ENCODE results near the gene IRX4.

DNA sequence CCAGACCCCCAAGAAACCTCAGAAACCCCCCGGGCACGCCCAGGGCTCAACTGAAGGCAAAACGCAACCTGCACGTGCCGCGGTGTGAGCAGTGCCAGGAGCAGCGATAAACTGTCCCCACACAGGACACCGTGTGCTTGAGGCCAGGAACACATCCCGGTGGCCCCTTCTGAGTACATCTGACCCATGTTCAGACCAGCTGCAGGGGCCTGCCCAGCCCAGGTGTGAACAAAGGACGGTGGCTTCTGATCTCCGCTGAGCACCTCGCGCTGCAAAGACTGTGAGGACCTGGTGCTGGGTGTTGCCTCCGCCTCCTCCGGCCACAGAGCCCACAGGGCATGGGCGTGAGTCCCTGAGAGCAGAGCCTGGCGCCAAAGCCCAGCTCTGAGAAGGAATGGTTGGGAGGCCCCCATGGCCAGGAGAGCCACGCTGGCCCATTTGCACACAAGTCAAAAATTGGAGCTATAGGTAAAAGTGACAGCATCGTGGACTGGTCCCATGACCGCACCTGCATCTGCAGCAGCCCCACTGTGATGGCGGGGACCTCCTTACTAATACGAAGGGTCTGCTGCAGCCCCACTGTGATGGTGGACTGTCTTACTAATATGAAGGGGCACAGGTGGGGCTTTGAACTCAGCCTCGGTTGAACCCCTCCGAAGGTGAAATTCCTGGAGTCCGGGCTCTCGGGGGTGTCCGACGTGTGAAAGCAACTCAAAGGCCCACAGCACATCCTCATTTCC is 50.0 kb downstream of the IRX4 start:
- TF ChIP-seq, protein P1, sequence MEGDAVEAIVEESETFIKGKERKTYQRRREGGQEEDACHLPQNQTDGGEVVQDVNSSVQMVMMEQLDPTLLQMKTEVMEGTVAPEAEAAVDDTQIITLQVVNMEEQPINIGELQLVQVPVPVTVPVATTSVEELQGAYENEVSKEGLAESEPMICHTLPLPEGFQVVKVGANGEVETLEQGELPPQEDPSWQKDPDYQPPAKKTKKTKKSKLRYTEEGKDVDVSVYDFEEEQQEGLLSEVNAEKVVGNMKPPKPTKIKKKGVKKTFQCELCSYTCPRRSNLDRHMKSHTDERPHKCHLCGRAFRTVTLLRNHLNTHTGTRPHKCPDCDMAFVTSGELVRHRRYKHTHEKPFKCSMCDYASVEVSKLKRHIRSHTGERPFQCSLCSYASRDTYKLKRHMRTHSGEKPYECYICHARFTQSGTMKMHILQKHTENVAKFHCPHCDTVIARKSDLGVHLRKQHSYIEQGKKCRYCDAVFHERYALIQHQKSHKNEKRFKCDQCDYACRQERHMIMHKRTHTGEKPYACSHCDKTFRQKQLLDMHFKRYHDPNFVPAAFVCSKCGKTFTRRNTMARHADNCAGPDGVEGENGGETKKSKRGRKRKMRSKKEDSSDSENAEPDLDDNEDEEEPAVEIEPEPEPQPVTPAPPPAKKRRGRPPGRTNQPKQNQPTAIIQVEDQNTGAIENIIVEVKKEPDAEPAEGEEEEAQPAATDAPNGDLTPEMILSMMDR (conservative IDR thresholded peaks at IDR 0.05; ENCODE audit: low read length): no peak
- no peak for TF ChIP-seq EZH2phosphoT487 (IDR thresholded peaks at IDR 0.05; ENCODE audit: borderline replicate concordance)

Data from Loucy (cell line).